ENCODE measurements around the gene VAPA.

- TF ChIP-seq, protein P1, sequence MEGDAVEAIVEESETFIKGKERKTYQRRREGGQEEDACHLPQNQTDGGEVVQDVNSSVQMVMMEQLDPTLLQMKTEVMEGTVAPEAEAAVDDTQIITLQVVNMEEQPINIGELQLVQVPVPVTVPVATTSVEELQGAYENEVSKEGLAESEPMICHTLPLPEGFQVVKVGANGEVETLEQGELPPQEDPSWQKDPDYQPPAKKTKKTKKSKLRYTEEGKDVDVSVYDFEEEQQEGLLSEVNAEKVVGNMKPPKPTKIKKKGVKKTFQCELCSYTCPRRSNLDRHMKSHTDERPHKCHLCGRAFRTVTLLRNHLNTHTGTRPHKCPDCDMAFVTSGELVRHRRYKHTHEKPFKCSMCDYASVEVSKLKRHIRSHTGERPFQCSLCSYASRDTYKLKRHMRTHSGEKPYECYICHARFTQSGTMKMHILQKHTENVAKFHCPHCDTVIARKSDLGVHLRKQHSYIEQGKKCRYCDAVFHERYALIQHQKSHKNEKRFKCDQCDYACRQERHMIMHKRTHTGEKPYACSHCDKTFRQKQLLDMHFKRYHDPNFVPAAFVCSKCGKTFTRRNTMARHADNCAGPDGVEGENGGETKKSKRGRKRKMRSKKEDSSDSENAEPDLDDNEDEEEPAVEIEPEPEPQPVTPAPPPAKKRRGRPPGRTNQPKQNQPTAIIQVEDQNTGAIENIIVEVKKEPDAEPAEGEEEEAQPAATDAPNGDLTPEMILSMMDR (IDR thresholded peaks at IDR 0.05; ENCODE audit: low read depth, low read length): no peak
- no peak for TF ChIP-seq POLR2A (IDR thresholded peaks at IDR 0.05; ENCODE audit: extremely low read depth, insufficient read length)
- TF ChIP-seq MAX (IDR thresholded peaks at IDR 0.05; ENCODE audit: low read depth, low read length): no peak
Observed at GRCh38 chr18:9924371-9924943, 10.6 kb downstream of the VAPA start.

Measured in NB4 (cell line).